UCSD-AML1 (cell line): ENCODE data around the gene TREML2.
"Not testable (repeated sequence)": the region's sequence is repeated elsewhere in the genome, so short reads cannot be mapped to it uniquely, and the experiment has no call there.

Experiments
- DNase-seq: peaks from one replicate; lab custom pipeline; 2025; ENCODE audit not compliant: unreplicated experiment; lab: John Stamatoyannopoulos, UW

The TREML2 gene

GRCh38 chr6:41209547-41210320 is 8.8 kb upstream of the TREML2 start:
- DNase-seq: no peak

- DNase-seq: no peak
Observed at GRCh38 chr6:41208439-41209106, 7.6 kb upstream of the TREML2 start.

GRCh38 chr6:41204156-41204555 is 3.2 kb upstream of the TREML2 start:
- DNase-seq: no peak

GRCh38 chr6:41201764-41202173 is 820 bp upstream of the TREML2 start:
- DNase-seq: peak; percentile 71

GRCh38 chr6:41200296-41200900 is 551 bp downstream of the TREML2 start:
- peak; percentile 87 for DNase-seq

GRCh38 chr6:41199552-41200246 is 1.2 kb downstream of the TREML2 start:
- DNase-seq: no peak

GRCh38 chr6:41197234-41197633 is 3.7 kb downstream of the TREML2 start:
- DNase-seq: no peak

GRCh38 chr6:41194386-41194785 is 6.6 kb downstream of the TREML2 start:
- DNase-seq: no peak

- no peak for DNase-seq
Observed at GRCh38 chr6:41193884-41194283, 7.1 kb downstream of the TREML2 start.

GRCh38 chr6:41193171-41193734 is 7.7 kb downstream of the TREML2 start:
- no peak for DNase-seq

GRCh38 chr6:41191569-41191968 is 9.4 kb downstream of the TREML2 start:
- DNase-seq: peak; percentile 44

- no peak for DNase-seq
Observed at GRCh38 chr6:41190791-41191190, 10.2 kb downstream of the TREML2 start.

GRCh38 chr6:41189967-41190366 is 11.0 kb downstream of the TREML2 start:
- DNase-seq: no peak

GRCh38 chr6:41189046-41189445 is 11.9 kb downstream of the TREML2 start:
- not testable (repeated sequence) for DNase-seq

- DNase-seq: no peak
Observed at GRCh38 chr6:41187924-41188886, 12.7 kb downstream of the TREML2 start.

- peak; percentile 57 for DNase-seq
Observed at GRCh38 chr6:41186031-41186562, 14.9 kb downstream of the TREML2 start.

- DNase-seq: no peak
Observed at GRCh38 chr6:41184761-41185160, 16.2 kb downstream of the TREML2 start.

GRCh38 chr6:41182069-41183034 is 18.6 kb downstream of the TREML2 start:
- peak; percentile 52 for DNase-seq

GRCh38 chr6:41181566-41181965 is 19.4 kb downstream of the TREML2 start:
- DNase-seq: no peak
